Spinal cord (tissue), 10 donors: ENCODE results near the gene NR2F1. TPM values are rescaled to one million over a fixed set of nuclear protein-coding genes. Genes with fewer than 3 reads are reported as not detected.

Experiments used
- DNase-seq, 6 donors: peaks; one replicate each; pipeline versions ENCODE4 v3.0.0 to v3.0.0-alpha.2; 2013 to 2015; ENCODE audit warnings: low spot score in 6 of 6, low read depth in 4 of 6
- H3K27ac ChIP-seq: one replicate; pipeline ENCODE4 v1.5.1; 2013; ENCODE audit warnings: low read depth, low read length, control low read depth
- H3K27me3 ChIP-seq: one replicate; pipeline ENCODE4 v1.6.1; 2013; ENCODE audit warnings: low read length; ENCODE audit not compliant: control insufficient read depth, insufficient read depth
- H3K36me3 ChIP-seq: one replicate; pipeline ENCODE4 v1.6.1; 2013; ENCODE audit warnings: low read length; ENCODE audit not compliant: control insufficient read depth, insufficient read depth
- H3K4me1 ChIP-seq: one replicate; pipeline ENCODE4 v1.6.1; 2013; ENCODE audit warnings: low read length; ENCODE audit not compliant: control insufficient read depth, insufficient read depth
- H3K4me3 ChIP-seq: one replicate; pipeline ENCODE4 v1.5.1; 2013; ENCODE audit warnings: low read depth, low read length, control low read depth
- H3K9me3 ChIP-seq: one replicate; pipeline ENCODE4 v1.6.1; 2013; ENCODE audit warnings: low read length; ENCODE audit not compliant: control insufficient read depth, insufficient read depth
- WGBS: methylation state at CpG from one replicate; pipeline ENCODE4 v1.1.5; 2013; ENCODE audit warnings: missing lambda C conversion rate; ENCODE audit not compliant: insufficient coverage; 5-methylcytosine and 5-hydroxymethylcytosine counted together
- polyA plus RNA-seq, 2 donors: library from polyadenylated mRNA; unstranded; fragments of 120-200 nt; gene quantifications; one replicate each; pipeline ENCODE4 v1.2.1, GENCODE V29; 2013; ENCODE audit not compliant: insufficient read length in 2 of 2
- total RNA-seq, 2 donors: library from RNA; depleted of rRNA in 1 of 2; stranded (reverse); fragments of 120-200 nt in 1 of 2; fragments of >200 nt in 1 of 2; gene quantifications; one replicate each; pipeline versions ENCODE4 v1.2.3 to v1.2.4, GENCODE V29; 2013 to 2014
- donor health status: healthy.

Gene NR2F1
- total and polyA plus RNA-seq, 4 donors: 64.5 to 249 (median 183) TPM

GRCh38 chr5:93571114-93571949, 11.7 kb upstream of the NR2F1 start:
- DNase-seq: peak in 2 of 6 donors; percentile 49 to 51
- no peak overlapping the region for H3K4me3 ChIP-seq

GRCh38 chr5:93572101-93572607, 10.9 kb upstream of the NR2F1 start:
- Histone ChIP-seq H3K27me3 (peaks cover 23% of the 10 kb centered on the region), H3K9me3 (peaks cover 2% of the 10 kb centered on the region), H3K4me1 (peaks cover 44% of the 10 kb centered on the region), H3K4me3 (peak overlapping the region; percentile 34), H3K27ac (peak overlapping the region; percentile 92), H3K36me3 (peaks cover 24% of the 10 kb centered on the region)
- peak in 2 of 6 donors; percentile 58 to 80 for DNase-seq
- 32% methylated on average over 39 of the region's 40 CpGs for WGBS

More at GRCh38 chr5:93571114-93571949, 11.7 kb upstream of the NR2F1 start:
- peaks cover 24% of the 10 kb centered on the region for H3K36me3 ChIP-seq
- H3K4me1 ChIP-seq: peaks cover 41% of the 10 kb centered on the region
- H3K9me3 ChIP-seq: peaks cover 2% of the 10 kb centered on the region
- H3K27ac ChIP-seq: peak overlapping the region; percentile 92
- H3K27me3 ChIP-seq: peaks cover 23% of the 10 kb centered on the region
- 73% methylated on average over 26 of the region's 32 CpGs for WGBS

GRCh38 chr5:93572608-93573353, 10.2 kb upstream of the NR2F1 start:
- peaks cover 24% of the 10 kb centered on the region for H3K36me3 ChIP-seq
- DNase-seq: peak in 2 of 6 donors; percentile 73 to 79
- peaks cover 44% of the 10 kb centered on the region for H3K4me1 ChIP-seq
- 10% methylated on average over 33 of the region's 45 CpGs for WGBS
- peak overlapping the region; percentile 92 for H3K27ac ChIP-seq
- H3K4me3 ChIP-seq: peak overlapping the region; percentile 34
- H3K27me3 ChIP-seq: peaks cover 23% of the 10 kb centered on the region
- peaks cover 2% of the 10 kb centered on the region for H3K9me3 ChIP-seq

GRCh38 chr5:93573354-93574351, 9.4 kb upstream of the NR2F1 start:
- Histone ChIP-seq H3K27ac (peak overlapping the region; percentile 92), H3K4me3 (peak overlapping the region; percentile 34), H3K4me1 (peaks cover 52% of the 10 kb centered on the region), H3K36me3 (peaks cover 24% of the 10 kb centered on the region), H3K9me3 (peaks cover 2% of the 10 kb centered on the region), H3K27me3 (peaks cover 23% of the 10 kb centered on the region)
- WGBS: 17% methylated on average over 10 of the region's 32 CpGs
- DNase-seq: peak in 2 of 6 donors; percentile 58 to 69

- Histone ChIP-seq H3K27ac (peak overlapping the region; percentile 92), H3K36me3 (peaks cover 24% of the 10 kb centered on the region), H3K4me1 (peaks cover 60% of the 10 kb centered on the region), H3K27me3 (peaks cover 23% of the 10 kb centered on the region), H3K4me3 (peak overlapping the region; percentile 34), H3K9me3 (peaks cover 2% of the 10 kb centered on the region)
- peak in 2 of 6 donors; percentile 70 to 74 for DNase-seq
- WGBS: no CpG with 5 or more reads among the region's 12 CpGs
Measured at GRCh38 chr5:93574491-93575305, 8.3 kb upstream of the NR2F1 start.

- Histone ChIP-seq H3K27ac (peak overlapping the region; percentile 92), H3K9me3 (peaks cover 2% of the 10 kb centered on the region), H3K36me3 (peaks cover 17% of the 10 kb centered on the region), H3K4me1 (peaks cover 53% of the 10 kb centered on the region), H3K27me3 (peaks cover 22% of the 10 kb centered on the region), H3K4me3 (peak overlapping the region; percentile 16)
- DNase-seq: peak in 2 of 6 donors; percentile 33 to 36
- no CpG with 5 or more reads among the region's 6 CpGs for WGBS
Measured at GRCh38 chr5:93575461-93576414, 7.3 kb upstream of the NR2F1 start.

GRCh38 chr5:93576994-93577853, 5.8 kb upstream of the NR2F1 start:
- WGBS: 50% methylated on average over 4 of the region's 9 CpGs
- peak in 2 of 6 donors; percentile 24 to 31 for DNase-seq
- Histone ChIP-seq H3K36me3 (peaks cover 7% of the 10 kb centered on the region), H3K4me1 (peaks cover 40% of the 10 kb centered on the region), H3K4me3 (no peak overlapping the region), H3K27me3 (peaks cover 20% of the 10 kb centered on the region), H3K9me3 (no peaks in the 10 kb centered on the region), H3K27ac (peak overlapping the region; percentile 92)
